AG04450 (cell line): Measurements from ENCODE around the gene MAGOH. TPM values are rescaled to one million over a fixed set of nuclear protein-coding genes. Genes with fewer than 3 reads are reported as not detected.
A peak's percentile ranks its signal among the peaks of the same experiment; 100 is the strongest.
"Not testable (repeated sequence)": the region's sequence is repeated elsewhere in the genome, so short reads cannot be mapped to it uniquely, and the experiment has no call there.

Source experiments
- CTCF ChIA-PET: fragments of 300-600, 350-600 bp; formaldehyde crosslinking; extraction: SDS; loops from one replicate; lab custom pipeline; 2022; ENCODE audit warnings: antibody characterized with exemption, inconsistent platforms; lab: Charles Lee
- POLR2A ChIA-PET: fragments of 350-600 bp; formaldehyde crosslinking; extraction: SDS; loops from one replicate; lab custom pipeline; 2021; ENCODE audit warnings: antibody characterized with exemption, inconsistent platforms; lab: Yijun Ruan, JAX
- DNase-seq: peaks from one replicate; pipeline ENCODE4 v3.0.0-alpha.2; 2011; ENCODE audit warnings: low read depth, low spot score
- H3K27ac ChIP-seq: one replicate; pipeline ENCODE4 v1.5.1; 2012; ENCODE audit warnings: low read depth, low read length, control low read depth
- H3K27me3 ChIP-seq: one replicate; pipeline ENCODE4 v1.6.0; 2012; ENCODE audit warnings: low read length; ENCODE audit not compliant: control insufficient read depth, insufficient read depth
- H3K4me3 ChIP-seq: 2 replicates; pipeline ENCODE4 v1.5.1; 2011; ENCODE audit warnings: mild to moderate bottlenecking, low read depth, low read length, control low read depth
- H3K9me3 ChIP-seq: 2 replicates; pipeline ENCODE4 v1.5.1; 2012; ENCODE audit warnings: low read length; ENCODE audit not compliant: control insufficient read depth, insufficient read depth
- CTCF ChIP-seq: IDR thresholded peaks from 2 replicates; pipeline ENCODE4 v1.5.1; 2011; ENCODE audit warnings: low read depth, low read length, control low read depth, inconsistent platforms
- polyA plus RNA-seq: library from polyadenylated mRNA; depleted of rRNA; stranded (reverse); fragments of >200 nt; gene quantifications from 2 replicates; pipeline ENCODE4 v1.2.3, GENCODE V29; 2011

Gene MAGOH
- polyA plus RNA-seq, 1 experiment, result 37.6 TPM

GRCh38 chr1:53206735-53207379 lies 31.5 kb downstream of the MAGOH start:
- TF ChIP-seq CTCF, result no peak
- CTCF ChIA-PET, result no interaction called here
- no peak overlapping the region for H3K27ac ChIP-seq
- POLR2A ChIA-PET, result no interaction called here
- DNase-seq, result no peak
- no peaks in the 10 kb centered on the region for H3K27me3 ChIP-seq
- no peak overlapping the region for H3K4me3 ChIP-seq
- H3K9me3 ChIP-seq, result peaks cover 14% of the 10 kb centered on the region

GRCh38 chr1:53206083-53206685 lies 32.1 kb downstream of the MAGOH start:
- DNase-seq, H3K27ac ChIP-seq, H3K4me3 ChIP-seq, H3K27me3 ChIP-seq, CTCF ChIA-PET, POLR2A ChIA-PET: not testable (repeated sequence)
- peaks cover 14% of the 10 kb centered on the region for H3K9me3 ChIP-seq

- POLR2A ChIA-PET, CTCF ChIA-PET, H3K27ac ChIP-seq, H3K4me3 ChIP-seq, H3K27me3 ChIP-seq, DNase-seq: not testable (repeated sequence)
- peaks cover 14% of the 10 kb centered on the region for H3K9me3 ChIP-seq
These were observed 32.8 kb downstream of the MAGOH start for GRCh38 chr1:53205496-53205895.

GRCh38 chr1:53203466-53203865 lies 34.9 kb downstream of the MAGOH start:
- no peak for DNase-seq
- POLR2A ChIA-PET, result no interaction called here
- H3K9me3 ChIP-seq, result peaks cover 14% of the 10 kb centered on the region
- CTCF ChIA-PET, result no interaction called here
- H3K27ac ChIP-seq, result no peak overlapping the region
- no peak overlapping the region for H3K4me3 ChIP-seq
- TF ChIP-seq CTCF, result no peak
- no peaks in the 10 kb centered on the region for H3K27me3 ChIP-seq

GRCh38 chr1:53198241-53198651 lies 40.1 kb downstream of the MAGOH start:
- Histone ChIP-seq H3K27me3 (no peaks in the 10 kb centered on the region), H3K4me3 (0 out of 2 replicates have a peak overlapping the region, but pooled peaks have one; percentile 2), H3K27ac (no peak overlapping the region), H3K9me3 (no peaks in the 10 kb centered on the region)
- DNase-seq, result no peak
- TF ChIP-seq CTCF, result no peak
- ChIA-PET CTCF (no interaction called here), POLR2A (no interaction called here)
